ENCODE results near the gene VAMP8. TPM values are rescaled to one million over a fixed set of nuclear protein-coding genes. Genes with fewer than 3 reads are reported as not detected.
"Not testable (repeated sequence)": the region's sequence is repeated elsewhere in the genome, so short reads cannot be mapped to it uniquely, and the experiment has no call there.

The VAMP8 gene
- total RNA-seq, 2 donors from 2014 or later, result 83.2 to 160 TPM

GRCh38 chr2:85590950-85591349, 13.6 kb downstream of the VAMP8 start:
- no peak for DNase-seq (ENCODE audit: low spot score)
- H3K9me3 Mint-ChIP-seq, result no peaks in the 10 kb centered on the region

GRCh38 chr2:85591563-85591962, 14.2 kb downstream of the VAMP8 start:
- ATAC-seq, result no peak
- no peaks in the 10 kb centered on the region for H3K36me3 Mint-ChIP-seq
- H3K4me3 Mint-ChIP-seq, result no peak overlapping the region

More at GRCh38 chr2:85590950-85591349, 13.6 kb downstream of the VAMP8 start:
- Mint-ChIP-seq H3K36me3 (no peaks in the 10 kb centered on the region), H3K27ac (no peak overlapping the region), H3K27me3 (no peaks in the 10 kb centered on the region), H3K4me1 (ENCODE audit: low read depth in 2 of 2) (peaks cover 39 to 40% of the 10 kb centered on the region in 2 donors), H3K4me3 (no peak overlapping the region)
- no peak for ATAC-seq

GRCh38 chr2:85592299-85592698, 14.9 kb downstream of the VAMP8 start:
- not testable (repeated sequence) for H3K36me3 Mint-ChIP-seq; H3K9me3 Mint-ChIP-seq; ATAC-seq; H3K27ac Mint-ChIP-seq; H3K27me3 Mint-ChIP-seq; DNase-seq (ENCODE audit: low spot score); H3K4me3 Mint-ChIP-seq
- H3K4me1 Mint-ChIP-seq (ENCODE audit: low read depth in 2 of 2), result peaks cover 47 to 49% of the 10 kb centered on the region in 2 donors

More at GRCh38 chr2:85591563-85591962, 14.2 kb downstream of the VAMP8 start:
- peaks cover 42 to 44% of the 10 kb centered on the region in 2 donors for H3K4me1 Mint-ChIP-seq (ENCODE audit: low read depth in 2 of 2)
- no peaks in the 10 kb centered on the region for H3K9me3 Mint-ChIP-seq
- H3K27ac Mint-ChIP-seq, result no peak overlapping the region
- no peaks in the 10 kb centered on the region for H3K27me3 Mint-ChIP-seq
- no peak for DNase-seq (ENCODE audit: low spot score)

DNA sequence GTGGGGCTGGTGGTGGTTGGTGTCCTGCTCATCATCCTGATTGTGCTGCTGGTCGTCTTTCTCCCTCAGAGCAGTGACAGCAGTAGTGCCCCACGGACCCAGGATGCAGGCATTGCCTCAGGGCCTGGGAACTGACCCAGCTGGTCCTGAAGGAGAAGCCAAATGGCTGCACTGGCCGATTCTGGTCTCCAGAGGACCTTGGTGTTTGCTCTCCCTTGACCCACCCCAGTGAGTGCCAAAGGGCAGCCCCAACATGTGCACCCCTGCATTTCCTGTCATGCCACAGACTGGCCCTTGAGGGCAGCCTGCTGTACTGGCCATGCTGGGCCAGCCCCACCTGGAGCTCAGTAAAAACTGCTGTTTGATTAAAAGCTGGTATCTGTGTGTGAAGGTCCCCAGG, 15.6 kb downstream of the VAMP8 start:
- Mint-ChIP-seq H3K36me3 (no peaks in the 10 kb centered on the region), H3K27me3 (no peaks in the 10 kb centered on the region), H3K4me1 (ENCODE audit: low read depth in 2 of 2) (peaks cover 41 to 42% of the 10 kb centered on the region in 2 donors), H3K9me3 (no peaks in the 10 kb centered on the region), H3K4me3 (peak overlapping the region; percentile 36), H3K27ac (peak overlapping the region; percentile 39 to 100)
- ATAC-seq (no peak), DNase-seq (ENCODE audit: low spot score) (peak; percentile 32)

GRCh38 chr2:85594715-85595300, 17.4 kb downstream of the VAMP8 start:
- H3K27ac Mint-ChIP-seq, result peak overlapping the region; percentile 91 to 100

DNA sequence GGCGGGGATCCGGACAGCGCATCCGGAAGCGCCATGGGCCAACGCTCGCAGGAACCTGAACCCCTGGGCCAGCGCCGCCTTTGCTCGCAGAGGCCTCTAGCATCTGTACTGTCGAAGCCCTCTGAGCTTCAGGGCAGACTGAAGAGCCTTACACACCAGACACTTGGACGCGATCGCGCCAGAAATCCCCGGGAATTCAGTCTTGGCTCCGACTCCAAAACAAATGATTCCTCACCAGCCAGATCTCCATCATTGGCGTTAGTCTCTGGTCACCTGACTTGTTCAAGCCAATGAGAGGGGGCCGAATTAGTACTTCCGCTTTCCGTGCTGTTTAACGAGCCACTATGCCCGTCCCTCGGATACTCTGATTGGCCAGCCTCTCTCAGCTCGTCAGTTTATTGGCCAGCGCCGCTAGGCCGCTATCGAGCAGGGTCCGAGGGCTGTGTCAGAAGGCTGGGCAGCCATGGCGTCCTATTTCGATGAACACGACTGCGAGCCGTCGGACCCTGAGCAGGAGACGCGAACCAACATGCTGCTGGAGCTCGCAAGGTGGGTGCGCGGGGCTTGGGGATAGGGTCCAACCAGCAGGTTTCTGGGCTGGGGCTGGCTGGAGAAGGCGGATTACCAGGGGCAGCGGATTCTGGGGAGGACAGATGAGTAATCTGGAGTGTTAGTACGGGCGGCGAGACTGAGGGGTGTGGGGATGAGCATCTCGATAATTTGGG, 18.1 kb downstream of the VAMP8 start, which contains the start of gene RNF181:
TSS of gene RNF181 (plus strand) at position 445 of the 725 bp plus-strand sequence. CDS start at position 464, 19 bp downstream.
- peak; percentile 99 to 100 for ATAC-seq
- DNase-seq (ENCODE audit: low spot score), result peak; percentile 95
- H3K27me3 Mint-ChIP-seq, result no peaks in the 10 kb centered on the region
- H3K4me3 Mint-ChIP-seq, result peak within 1 kb of the TSS; percentile 99
- no peaks in the 10 kb centered on the region for H3K36me3 Mint-ChIP-seq
- peaks cover 26 to 31% of the 10 kb centered on the region in 2 donors for H3K4me1 Mint-ChIP-seq (ENCODE audit: low read depth in 2 of 2)
- H3K9me3 Mint-ChIP-seq, result no peaks in the 10 kb centered on the region
- peak within 1 kb of the TSS; percentile 91 to 100 for H3K27ac Mint-ChIP-seq

More at GRCh38 chr2:85594715-85595300, 17.4 kb downstream of the VAMP8 start:
- no peak for ATAC-seq
- DNase-seq (ENCODE audit: low spot score), result no peak
- H3K9me3 Mint-ChIP-seq, result no peaks in the 10 kb centered on the region
- H3K4me3 Mint-ChIP-seq, result peak overlapping the region; percentile 99
- no peaks in the 10 kb centered on the region for H3K27me3 Mint-ChIP-seq
- H3K36me3 Mint-ChIP-seq, result no peaks in the 10 kb centered on the region
- H3K4me1 Mint-ChIP-seq (ENCODE audit: low read depth in 2 of 2), result peaks cover 32 to 34% of the 10 kb centered on the region in 2 donors

GRCh38 chr2:85596026-85596333, 18.6 kb downstream of the VAMP8 start:
- no peak for ATAC-seq
- Mint-ChIP-seq H3K27ac (peak overlapping the region; percentile 91 to 100), H3K27me3 (no peaks in the 10 kb centered on the region), H3K36me3 (no peaks in the 10 kb centered on the region), H3K4me1 (ENCODE audit: low read depth in 2 of 2) (peaks cover 26 to 31% of the 10 kb centered on the region in 2 donors), H3K9me3 (no peaks in the 10 kb centered on the region), H3K4me3 (peak overlapping the region; percentile 99)
- peak; percentile 60 for DNase-seq (ENCODE audit: low spot score)

DNA sequence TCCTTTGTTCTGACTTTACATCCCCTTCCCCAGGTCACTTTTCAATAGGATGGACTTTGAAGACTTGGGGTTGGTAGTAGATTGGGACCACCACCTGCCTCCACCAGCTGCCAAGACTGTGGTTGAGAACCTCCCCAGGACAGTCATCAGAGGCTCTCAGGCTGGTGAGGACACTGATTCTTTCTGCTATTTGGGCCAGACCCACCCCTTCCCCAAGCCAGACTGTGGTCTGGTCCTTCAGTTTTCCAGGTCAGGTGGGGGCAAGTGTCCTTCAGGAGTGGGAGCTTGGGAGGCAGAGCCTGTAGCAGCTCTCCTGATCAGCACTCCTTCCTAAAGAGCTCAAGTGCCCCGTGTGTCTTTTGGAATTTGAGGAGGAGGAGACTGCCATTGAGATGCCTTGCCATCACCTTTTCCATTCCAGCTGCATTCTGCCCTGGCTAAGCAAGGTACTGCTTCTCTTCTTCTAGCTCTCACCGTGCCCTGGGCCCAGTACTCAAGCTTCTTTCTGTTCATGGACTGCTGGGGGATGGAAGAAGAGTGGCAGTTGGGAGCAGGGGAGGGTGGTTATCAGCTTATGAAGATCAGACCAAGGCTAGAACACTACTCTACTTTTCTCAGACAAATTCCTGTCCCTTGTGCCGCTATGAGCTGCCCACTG, 19.2 kb downstream of the VAMP8 start:
- Mint-ChIP-seq H3K27ac (peak overlapping the region; percentile 91 to 100), H3K4me3 (peak overlapping the region; percentile 99), H3K9me3 (no peaks in the 10 kb centered on the region), H3K36me3 (no peaks in the 10 kb centered on the region), H3K4me1 (ENCODE audit: low read depth in 2 of 2) (peaks cover 26 to 30% of the 10 kb centered on the region in 2 donors), H3K27me3 (no peaks in the 10 kb centered on the region)
- ATAC-seq (no peak), DNase-seq (ENCODE audit: low spot score) (no peak)

GRCh38 chr2:85597241-85597640, 19.9 kb downstream of the VAMP8 start:
- DNase-seq (ENCODE audit: low spot score) (no peak), ATAC-seq (no peak)
- H3K9me3 Mint-ChIP-seq, result no peaks in the 10 kb centered on the region
- H3K27ac Mint-ChIP-seq, result peak overlapping the region in 1 of 2 donors; percentile 100
- H3K4me1 Mint-ChIP-seq (ENCODE audit: low read depth in 2 of 2), result peaks cover 26 to 31% of the 10 kb centered on the region in 2 donors
- no peaks in the 10 kb centered on the region for H3K27me3 Mint-ChIP-seq
- peak overlapping the region; percentile 99 for H3K4me3 Mint-ChIP-seq
- no peaks in the 10 kb centered on the region for H3K36me3 Mint-ChIP-seq

DNA sequence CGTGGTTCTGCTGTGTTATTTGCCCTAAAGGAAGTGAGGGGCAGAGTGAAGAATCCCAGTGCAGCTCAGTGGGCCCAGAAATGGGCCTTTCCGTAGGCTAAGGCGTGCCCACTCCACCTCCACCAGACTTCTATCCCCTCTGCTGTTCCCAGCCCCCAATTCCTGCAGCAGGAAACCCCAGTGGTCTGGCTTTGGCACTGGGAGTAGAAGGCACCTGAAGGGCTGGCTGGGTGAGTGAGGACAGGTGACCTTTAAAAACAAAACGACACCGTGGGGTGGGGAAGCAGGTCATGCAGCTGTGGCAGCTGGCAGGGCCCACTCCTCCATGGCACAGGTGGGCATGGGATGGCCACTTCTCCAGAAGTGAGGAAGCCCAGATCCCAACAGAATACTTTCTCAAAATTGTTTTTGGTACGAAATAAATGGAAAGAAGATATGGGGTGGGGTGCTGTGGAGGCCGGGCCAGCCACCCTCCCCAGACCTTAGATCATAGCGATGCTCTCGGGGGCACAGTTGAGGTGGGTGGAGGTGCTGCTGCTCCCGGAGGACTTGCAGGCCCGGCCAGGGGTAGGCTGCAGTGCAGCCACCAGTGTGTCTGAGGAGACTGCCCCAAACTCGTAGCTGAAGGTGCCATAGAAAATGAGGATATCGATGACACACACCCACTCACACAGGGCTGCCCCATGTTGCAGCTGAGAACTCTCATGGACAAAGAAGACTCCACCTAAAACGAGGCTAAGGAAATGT, 21.4 kb downstream of the VAMP8 start:
- Mint-ChIP-seq H3K4me3 (no peak overlapping the region), H3K36me3 (no peaks in the 10 kb centered on the region), H3K27ac (no peak overlapping the region), H3K9me3 (no peaks in the 10 kb centered on the region), H3K4me1 (ENCODE audit: low read depth in 2 of 2) (peaks cover 34 to 36% of the 10 kb centered on the region in 2 donors), H3K27me3 (no peaks in the 10 kb centered on the region)
- ATAC-seq (no peak), DNase-seq (ENCODE audit: low spot score) (peak; percentile 18)

- no peak overlapping the region for H3K4me3 Mint-ChIP-seq
- DNase-seq (ENCODE audit: low spot score) (peak; percentile 23), ATAC-seq (no peak)
- H3K27ac Mint-ChIP-seq, result no peak overlapping the region
- H3K4me1 Mint-ChIP-seq (ENCODE audit: low read depth in 2 of 2), result peaks cover 30% of the 10 kb centered on the region in 2 donors
- H3K27me3 Mint-ChIP-seq, result no peaks in the 10 kb centered on the region
- no peaks in the 10 kb centered on the region for H3K9me3 Mint-ChIP-seq
- H3K36me3 Mint-ChIP-seq, result no peaks in the 10 kb centered on the region
These were observed 22.3 kb downstream of the VAMP8 start for GRCh38 chr2:85599468-85600234.

DNA sequence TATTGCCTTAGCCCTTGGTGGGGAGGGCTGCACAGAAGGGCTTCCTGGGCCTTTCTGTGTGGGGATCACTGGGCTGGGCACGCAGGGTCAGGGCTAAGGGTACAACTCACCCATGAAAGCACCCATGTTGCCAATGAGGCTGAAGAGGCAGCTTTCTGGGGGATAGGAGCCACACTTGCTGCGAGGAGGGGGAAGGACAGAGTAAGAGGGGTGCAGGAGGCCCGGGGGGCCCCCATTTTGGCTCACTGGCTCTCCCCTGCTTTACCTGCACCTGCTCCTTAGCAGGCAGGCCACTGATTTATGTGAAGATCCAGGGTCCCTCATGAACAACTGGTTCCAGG, 22.8 kb downstream of the VAMP8 start:
- no peak overlapping the region for H3K4me3 Mint-ChIP-seq
- H3K36me3 Mint-ChIP-seq, result no peaks in the 10 kb centered on the region
- peak overlapping the region in 1 of 2 donors; percentile 43 for H3K27ac Mint-ChIP-seq
- no peaks in the 10 kb centered on the region for H3K27me3 Mint-ChIP-seq
- DNase-seq (ENCODE audit: low spot score) (peak; percentile 48), ATAC-seq (no peak)
- H3K9me3 Mint-ChIP-seq, result no peaks in the 10 kb centered on the region
- peaks cover 27 to 29% of the 10 kb centered on the region in 2 donors for H3K4me1 Mint-ChIP-seq (ENCODE audit: low read depth in 2 of 2)

All from natural killer cell treated with Interleukin-12 subunit alpha and Interleukin-12 subunit beta and Interleukin-15 and Interleukin-18, amount 100 ng/mL, for 72 hours (primary cell).